NCI-H1417 treated with DMSO at 0.1 percent for 48 hours (cell line): Measurements from ENCODE around the gene RTP2.
A peak's percentile ranks its signal among the peaks of the same experiment; 100 is the strongest.

ENCODE experiments used
- DNase-seq: peaks from one replicate; lab custom pipeline; 2025; lab: John Stamatoyannopoulos, UW

The RTP2 gene

DNA sequence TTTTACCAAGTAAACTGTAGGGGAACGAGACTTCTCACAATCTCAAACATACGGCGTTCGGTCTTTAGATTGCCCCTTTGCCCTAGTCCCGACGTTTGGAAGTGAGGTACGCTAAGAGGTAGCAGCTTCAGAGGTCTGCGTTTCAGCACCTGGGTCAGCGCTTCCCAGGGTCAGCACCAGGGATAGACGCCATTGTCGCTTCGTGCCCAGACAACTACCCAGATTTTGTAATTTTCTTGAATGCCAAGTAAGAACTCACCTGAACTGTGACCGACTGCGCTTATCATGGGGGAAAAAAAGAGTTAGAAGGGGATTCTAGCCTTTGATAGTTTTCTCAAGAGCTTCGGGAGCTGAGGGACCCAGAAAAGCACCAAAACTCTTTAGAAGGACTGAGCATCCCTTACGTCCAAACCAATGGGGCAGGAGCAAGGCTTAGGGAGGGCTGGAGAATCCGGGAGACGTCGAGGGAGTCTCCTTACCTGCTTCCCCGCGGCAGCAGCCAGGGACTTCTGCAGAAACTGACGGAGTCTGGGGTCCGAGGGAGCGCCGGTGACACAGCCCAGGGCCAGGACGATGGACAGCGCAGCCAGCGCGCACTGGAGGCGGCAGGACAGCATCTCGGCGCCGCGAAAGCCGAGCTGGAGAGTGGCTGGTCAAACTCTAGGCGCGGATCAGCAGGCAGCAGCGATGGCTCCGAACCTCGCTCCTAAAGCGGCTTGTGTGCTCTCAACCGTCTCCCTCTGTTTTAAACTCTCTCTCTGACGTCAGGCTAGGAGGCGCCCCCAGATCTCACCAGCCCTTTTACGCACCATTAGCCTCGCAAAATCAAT is 32.5 kb downstream of the RTP2 start, which contains the start of gene SST:
Gene SST (minus strand): TSS at position 720 of the 830 bp plus-strand sequence. CDS start 103 bp downstream, at position 617.
- no peak for DNase-seq

DNA sequence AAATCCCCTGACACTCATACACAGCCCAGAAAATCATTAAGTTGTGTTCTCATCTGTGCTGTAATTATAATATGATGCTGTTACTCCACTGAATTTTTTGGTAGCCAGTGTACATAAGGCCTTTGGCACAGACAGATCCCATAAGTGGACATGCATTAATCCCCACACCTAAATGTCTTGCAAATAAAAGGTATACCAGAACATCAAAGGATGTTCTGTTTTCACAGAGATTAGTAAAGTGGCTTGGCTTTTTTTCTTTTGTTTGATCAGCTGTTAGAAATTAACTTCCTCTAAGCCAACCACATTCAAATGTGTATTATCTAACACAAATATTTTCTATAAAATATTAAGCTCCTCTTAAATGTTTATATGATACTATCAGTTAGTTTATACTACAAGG is 34.8 kb downstream of the RTP2 start:
- peak; percentile 63 for DNase-seq

DNA sequence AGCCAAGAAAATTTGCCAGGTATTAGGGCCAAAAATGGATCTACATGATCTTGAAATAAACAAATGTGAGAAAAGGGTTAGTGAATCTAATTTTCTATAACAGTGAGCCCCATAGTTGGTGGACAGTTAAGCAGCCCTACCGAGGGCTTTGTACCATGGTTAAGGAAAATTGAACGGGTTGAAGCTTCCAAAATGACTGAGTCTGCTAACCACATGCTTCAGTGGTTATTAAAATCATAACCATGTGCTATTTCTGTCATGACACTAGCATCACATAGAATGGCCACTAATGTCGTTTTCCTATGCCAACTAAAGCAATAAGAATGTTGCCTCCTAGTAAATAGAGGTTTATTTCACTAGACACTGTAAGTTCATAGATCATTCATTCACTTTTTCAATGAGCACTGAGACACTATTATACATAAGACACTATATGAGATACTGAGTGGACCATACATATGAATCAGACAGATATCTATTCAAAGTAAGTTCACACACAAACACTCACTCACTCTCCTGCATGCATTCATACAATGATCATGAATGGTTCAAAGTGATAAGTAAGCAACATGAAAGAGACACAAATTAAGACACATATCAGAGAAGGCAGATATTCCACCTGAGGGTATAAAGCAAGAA is 36.5 kb downstream of the RTP2 start:
- no peak for DNase-seq

- DNase-seq = no peak
Measured at GRCh38 chr3:187665010-187665409, 37.3 kb downstream of the RTP2 start.

DNA sequence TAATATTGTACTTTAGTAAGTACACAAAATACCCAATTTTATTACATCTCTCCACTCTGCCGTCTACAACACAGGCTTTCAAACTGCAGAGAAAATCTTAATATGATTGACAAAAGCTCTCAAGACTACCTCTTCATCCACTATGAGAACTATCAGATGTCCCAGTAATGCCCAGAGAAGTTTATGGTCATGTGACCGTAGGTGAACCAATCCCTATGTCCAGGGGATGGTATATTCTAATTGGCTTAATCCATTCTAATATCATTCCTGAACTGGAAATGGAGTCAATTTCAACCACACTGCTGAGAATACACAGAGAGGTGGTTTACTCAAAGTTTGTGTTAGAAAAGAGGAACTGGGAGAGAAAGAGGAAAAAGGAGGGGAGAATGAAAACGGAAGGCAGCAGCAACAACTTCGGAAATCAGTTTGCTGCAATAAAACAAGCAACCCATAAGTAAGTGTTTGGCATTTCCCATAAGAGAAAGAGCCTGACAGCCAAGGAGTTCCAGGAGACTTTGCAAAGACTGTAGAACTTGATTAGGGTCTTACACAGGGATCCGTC is 39.4 kb downstream of the RTP2 start:
- no peak for DNase-seq

GRCh38 chr3:187661267-187661666 is 41.1 kb downstream of the RTP2 start:
- no peak for DNase-seq

GRCh38 chr3:187651282-187651681 is 51.1 kb downstream of the RTP2 start:
- no peak for DNase-seq
